Measurements from ENCODE around the gene TMEM132E.

- TF ChIP-seq, protein P1, sequence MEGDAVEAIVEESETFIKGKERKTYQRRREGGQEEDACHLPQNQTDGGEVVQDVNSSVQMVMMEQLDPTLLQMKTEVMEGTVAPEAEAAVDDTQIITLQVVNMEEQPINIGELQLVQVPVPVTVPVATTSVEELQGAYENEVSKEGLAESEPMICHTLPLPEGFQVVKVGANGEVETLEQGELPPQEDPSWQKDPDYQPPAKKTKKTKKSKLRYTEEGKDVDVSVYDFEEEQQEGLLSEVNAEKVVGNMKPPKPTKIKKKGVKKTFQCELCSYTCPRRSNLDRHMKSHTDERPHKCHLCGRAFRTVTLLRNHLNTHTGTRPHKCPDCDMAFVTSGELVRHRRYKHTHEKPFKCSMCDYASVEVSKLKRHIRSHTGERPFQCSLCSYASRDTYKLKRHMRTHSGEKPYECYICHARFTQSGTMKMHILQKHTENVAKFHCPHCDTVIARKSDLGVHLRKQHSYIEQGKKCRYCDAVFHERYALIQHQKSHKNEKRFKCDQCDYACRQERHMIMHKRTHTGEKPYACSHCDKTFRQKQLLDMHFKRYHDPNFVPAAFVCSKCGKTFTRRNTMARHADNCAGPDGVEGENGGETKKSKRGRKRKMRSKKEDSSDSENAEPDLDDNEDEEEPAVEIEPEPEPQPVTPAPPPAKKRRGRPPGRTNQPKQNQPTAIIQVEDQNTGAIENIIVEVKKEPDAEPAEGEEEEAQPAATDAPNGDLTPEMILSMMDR (tag by site-specific recombination; IDR thresholded peaks at IDR 0.05), result no peak
- TF ChIP-seq ZNF24 (tag by site-specific recombination; IDR thresholded peaks at IDR 0.05), result no peak
- TF ChIP-seq, protein P2, sequence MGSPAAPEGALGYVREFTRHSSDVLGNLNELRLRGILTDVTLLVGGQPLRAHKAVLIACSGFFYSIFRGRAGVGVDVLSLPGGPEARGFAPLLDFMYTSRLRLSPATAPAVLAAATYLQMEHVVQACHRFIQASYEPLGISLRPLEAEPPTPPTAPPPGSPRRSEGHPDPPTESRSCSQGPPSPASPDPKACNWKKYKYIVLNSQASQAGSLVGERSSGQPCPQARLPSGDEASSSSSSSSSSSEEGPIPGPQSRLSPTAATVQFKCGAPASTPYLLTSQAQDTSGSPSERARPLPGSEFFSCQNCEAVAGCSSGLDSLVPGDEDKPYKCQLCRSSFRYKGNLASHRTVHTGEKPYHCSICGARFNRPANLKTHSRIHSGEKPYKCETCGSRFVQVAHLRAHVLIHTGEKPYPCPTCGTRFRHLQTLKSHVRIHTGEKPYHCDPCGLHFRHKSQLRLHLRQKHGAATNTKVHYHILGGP (tag by site-specific recombination; IDR thresholded peaks at IDR 0.05), result no peak
- TF ChIP-seq EGR2 (tag by site-specific recombination; IDR thresholded peaks at IDR 0.05; ENCODE audit: low read depth), result no peak
Measured at GRCh38 chr17:34539881-34540280, 39.5 kb upstream of the TMEM132E start.

Data from HEK293 (cell line).